ENCODE measurements around the gene TRIM54.
"Not testable (repeated sequence)": the region's sequence is repeated elsewhere in the genome, so short reads cannot be mapped to it uniquely, and the experiment has no call there.

Gene TRIM54

GRCh38 chr2:27335311-27335710 is 53.1 kb downstream of the TRIM54 start:
- Histone ChIP-seq H3K36me3 (ENCODE audit: control insufficient read depth, insufficient read depth, low read length) (peaks cover 46% of the 10 kb centered on the region), H3K27ac (ENCODE audit: low read depth, low read length) (no peak overlapping the region), H3K4me3 (ENCODE audit: low read length) (no peak overlapping the region), H3K4me1 (ENCODE audit: control insufficient read depth, insufficient read depth, low read length) (no peaks in the 10 kb centered on the region), H3K27me3 (ENCODE audit: control insufficient read depth, insufficient read depth, low read length) (no peaks in the 10 kb centered on the region), H3K9ac (ENCODE audit: low read length) (no peak overlapping the region)

- no peaks in the 10 kb centered on the region for H3K27me3 ChIP-seq (ENCODE audit: control insufficient read depth, insufficient read depth, low read length)
- H3K4me3 ChIP-seq (ENCODE audit: low read length), result no peak overlapping the region
- H3K27ac ChIP-seq (ENCODE audit: low read depth, low read length), result no peak overlapping the region
- peaks cover 46% of the 10 kb centered on the region for H3K36me3 ChIP-seq (ENCODE audit: control insufficient read depth, insufficient read depth, low read length)
- no peak overlapping the region for H3K9ac ChIP-seq (ENCODE audit: low read length)
- H3K4me1 ChIP-seq (ENCODE audit: control insufficient read depth, insufficient read depth, low read length), result no peaks in the 10 kb centered on the region
These were observed 53.9 kb downstream of the TRIM54 start for GRCh38 chr2:27336173-27336572.

GRCh38 chr2:27347641-27348040 is 65.4 kb downstream of the TRIM54 start:
- Histone ChIP-seq H3K4me3 (ENCODE audit: low read length) (no peak overlapping the region), H3K27ac (ENCODE audit: low read depth, low read length) (no peak overlapping the region), H3K9ac (ENCODE audit: low read length) (no peak overlapping the region), H3K36me3 (ENCODE audit: control insufficient read depth, insufficient read depth, low read length) (peaks cover 3% of the 10 kb centered on the region), H3K27me3 (ENCODE audit: control insufficient read depth, insufficient read depth, low read length) (no peaks in the 10 kb centered on the region), H3K4me1 (ENCODE audit: control insufficient read depth, insufficient read depth, low read length) (no peaks in the 10 kb centered on the region)

- H3K4me3 ChIP-seq (ENCODE audit: low read length), result no peak overlapping the region
- H3K36me3 ChIP-seq (ENCODE audit: control insufficient read depth, insufficient read depth, low read length), result no peaks in the 10 kb centered on the region
- H3K4me1 ChIP-seq (ENCODE audit: control insufficient read depth, insufficient read depth, low read length), result no peaks in the 10 kb centered on the region
- no peaks in the 10 kb centered on the region for H3K27me3 ChIP-seq (ENCODE audit: control insufficient read depth, insufficient read depth, low read length)
- H3K9ac ChIP-seq (ENCODE audit: low read length), result no peak overlapping the region
- no peak overlapping the region for H3K27ac ChIP-seq (ENCODE audit: low read depth, low read length)
These were observed 68.0 kb downstream of the TRIM54 start for GRCh38 chr2:27350106-27350693.

GRCh38 chr2:27351802-27352598 is 69.8 kb downstream of the TRIM54 start:
- no peak overlapping the region for H3K4me3 ChIP-seq (ENCODE audit: low read length)
- H3K9ac ChIP-seq (ENCODE audit: low read length), result no peak overlapping the region
- no peak overlapping the region for H3K27ac ChIP-seq (ENCODE audit: low read depth, low read length)
- peaks cover 4% of the 10 kb centered on the region for H3K4me1 ChIP-seq (ENCODE audit: control insufficient read depth, insufficient read depth, low read length)
- no peaks in the 10 kb centered on the region for H3K27me3 ChIP-seq (ENCODE audit: control insufficient read depth, insufficient read depth, low read length)
- no peaks in the 10 kb centered on the region for H3K36me3 ChIP-seq (ENCODE audit: control insufficient read depth, insufficient read depth, low read length)

- not testable (repeated sequence) for H3K36me3 ChIP-seq (ENCODE audit: control insufficient read depth, insufficient read depth, low read length); H3K4me3 ChIP-seq (ENCODE audit: low read length); H3K27ac ChIP-seq (ENCODE audit: low read depth, low read length); H3K27me3 ChIP-seq (ENCODE audit: control insufficient read depth, insufficient read depth, low read length); H3K9ac ChIP-seq (ENCODE audit: low read length)
- H3K4me1 ChIP-seq (ENCODE audit: control insufficient read depth, insufficient read depth, low read length), result peaks cover 12% of the 10 kb centered on the region
These were observed 71.1 kb downstream of the TRIM54 start for GRCh38 chr2:27353386-27353761.

GRCh38 chr2:27353762-27354596 is 71.8 kb downstream of the TRIM54 start:
- peaks cover 12% of the 10 kb centered on the region for H3K4me1 ChIP-seq (ENCODE audit: control insufficient read depth, insufficient read depth, low read length)
- no peak overlapping the region for H3K9ac ChIP-seq (ENCODE audit: low read length)

GRCh38 chr2:27354597-27354927 is 72.3 kb downstream of the TRIM54 start:
- Histone ChIP-seq H3K27ac (ENCODE audit: low read depth, low read length) (no peak overlapping the region), H3K36me3 (ENCODE audit: control insufficient read depth, insufficient read depth, low read length) (no peaks in the 10 kb centered on the region), H3K4me1 (ENCODE audit: control insufficient read depth, insufficient read depth, low read length) (peaks cover 12% of the 10 kb centered on the region)

More at GRCh38 chr2:27353762-27354596, 71.8 kb downstream of the TRIM54 start:
- Histone ChIP-seq H3K27me3 (ENCODE audit: control insufficient read depth, insufficient read depth, low read length) (no peaks in the 10 kb centered on the region), H3K4me3 (ENCODE audit: low read length) (no peak overlapping the region), H3K27ac (ENCODE audit: low read depth, low read length) (no peak overlapping the region), H3K36me3 (ENCODE audit: control insufficient read depth, insufficient read depth, low read length) (no peaks in the 10 kb centered on the region)

GRCh38 chr2:27356056-27356381 is 73.8 kb downstream of the TRIM54 start:
- H3K27me3 ChIP-seq (ENCODE audit: control insufficient read depth, insufficient read depth, low read length), result no peaks in the 10 kb centered on the region
- H3K9ac ChIP-seq (ENCODE audit: low read length), result peak overlapping the region; percentile 86
- H3K4me3 ChIP-seq (ENCODE audit: low read length), result peak overlapping the region; percentile 98
- peak overlapping the region; percentile 84 for H3K27ac ChIP-seq (ENCODE audit: low read depth, low read length)
- H3K4me1 ChIP-seq (ENCODE audit: control insufficient read depth, insufficient read depth, low read length), result peaks cover 12% of the 10 kb centered on the region
- no peaks in the 10 kb centered on the region for H3K36me3 ChIP-seq (ENCODE audit: control insufficient read depth, insufficient read depth, low read length)

More at GRCh38 chr2:27354597-27354927, 72.3 kb downstream of the TRIM54 start:
- Histone ChIP-seq H3K4me3 (ENCODE audit: low read length) (no peak overlapping the region), H3K27me3 (ENCODE audit: control insufficient read depth, insufficient read depth, low read length) (no peaks in the 10 kb centered on the region), H3K9ac (ENCODE audit: low read length) (no peak overlapping the region)

- H3K4me3 ChIP-seq (ENCODE audit: low read length), result peak within 1 kb of the TSS; percentile 98
These were observed 74.4 kb downstream of the TRIM54 start, which contains the start of gene GTF3C2 for GRCh38 chr2:27356382-27357181. Gene GTF3C2 (minus strand): TSS chr2:27356764. CDS start chr2:27343554, 13,210 bp downstream.

More at GRCh38 chr2:27356382-27357181, 74.4 kb downstream of the TRIM54 start, which contains the start of gene GTF3C2:
- peak within 1 kb of the TSS; percentile 86 for H3K9ac ChIP-seq (ENCODE audit: low read length)
- peak within 1 kb of the TSS; percentile 84 for H3K27ac ChIP-seq (ENCODE audit: low read depth, low read length)
- peaks cover 12% of the 10 kb centered on the region for H3K4me1 ChIP-seq (ENCODE audit: control insufficient read depth, insufficient read depth, low read length)
- no peaks in the 10 kb centered on the region for H3K36me3 ChIP-seq (ENCODE audit: control insufficient read depth, insufficient read depth, low read length)
- H3K27me3 ChIP-seq (ENCODE audit: control insufficient read depth, insufficient read depth, low read length), result no peaks in the 10 kb centered on the region

All from rectal smooth muscle tissue (tissue), 1 donor.